ENCODE data around the gene TMEM179.
A peak's percentile ranks its signal among the peaks of the same experiment; 100 is the strongest.

TMEM179 gene

DNA sequence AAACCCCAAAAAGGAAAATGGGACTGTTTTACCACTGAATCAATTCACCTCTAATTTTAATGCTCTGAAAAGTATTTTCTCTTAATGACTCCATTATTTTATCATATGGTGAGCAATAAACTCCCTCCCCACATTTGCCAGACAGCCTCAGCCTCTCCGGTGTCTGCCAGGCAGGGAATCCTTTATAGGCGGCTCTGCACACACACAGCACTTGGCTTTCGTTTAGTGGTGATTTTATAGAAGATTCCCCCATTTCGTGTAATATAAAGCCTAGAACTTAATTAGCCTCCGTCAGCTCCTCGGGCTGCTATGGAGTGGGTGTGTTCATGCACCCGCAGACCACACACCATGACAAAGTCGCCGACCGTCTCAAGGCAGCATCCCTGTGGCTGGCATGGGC, 35.1 kb downstream of the TMEM179 start:
- DNase-seq (ENCODE audit: low read depth in 3 of 3), result no peak

GRCh38 chr14:104568620-104569019, 36.0 kb downstream of the TMEM179 start:
- DNase-seq (ENCODE audit: low read depth in 3 of 3), result no peak

DNA sequence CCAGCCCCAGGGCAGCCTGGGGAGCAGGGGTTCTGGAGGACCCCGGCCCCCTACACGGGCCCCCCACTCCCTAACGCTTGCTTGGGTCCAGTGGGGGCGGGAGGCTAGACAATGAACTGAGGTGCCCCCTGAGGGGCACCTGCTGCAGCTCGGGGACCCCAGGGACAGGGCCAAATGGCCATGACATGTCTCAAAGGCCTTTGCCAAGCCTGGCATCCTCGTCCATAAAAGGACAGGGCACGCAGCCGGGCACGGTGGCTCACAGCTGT, 36.7 kb downstream of the TMEM179 start:
- no peak for DNase-seq (ENCODE audit: low read depth in 3 of 3)

GRCh38 chr14:104567141-104567956, 37.2 kb downstream of the TMEM179 start:
- no peak for DNase-seq (ENCODE audit: low read depth in 3 of 3)

GRCh38 chr14:104564744-104565679, 39.6 kb downstream of the TMEM179 start:
- no peak for DNase-seq (ENCODE audit: low read depth in 3 of 3)

DNA sequence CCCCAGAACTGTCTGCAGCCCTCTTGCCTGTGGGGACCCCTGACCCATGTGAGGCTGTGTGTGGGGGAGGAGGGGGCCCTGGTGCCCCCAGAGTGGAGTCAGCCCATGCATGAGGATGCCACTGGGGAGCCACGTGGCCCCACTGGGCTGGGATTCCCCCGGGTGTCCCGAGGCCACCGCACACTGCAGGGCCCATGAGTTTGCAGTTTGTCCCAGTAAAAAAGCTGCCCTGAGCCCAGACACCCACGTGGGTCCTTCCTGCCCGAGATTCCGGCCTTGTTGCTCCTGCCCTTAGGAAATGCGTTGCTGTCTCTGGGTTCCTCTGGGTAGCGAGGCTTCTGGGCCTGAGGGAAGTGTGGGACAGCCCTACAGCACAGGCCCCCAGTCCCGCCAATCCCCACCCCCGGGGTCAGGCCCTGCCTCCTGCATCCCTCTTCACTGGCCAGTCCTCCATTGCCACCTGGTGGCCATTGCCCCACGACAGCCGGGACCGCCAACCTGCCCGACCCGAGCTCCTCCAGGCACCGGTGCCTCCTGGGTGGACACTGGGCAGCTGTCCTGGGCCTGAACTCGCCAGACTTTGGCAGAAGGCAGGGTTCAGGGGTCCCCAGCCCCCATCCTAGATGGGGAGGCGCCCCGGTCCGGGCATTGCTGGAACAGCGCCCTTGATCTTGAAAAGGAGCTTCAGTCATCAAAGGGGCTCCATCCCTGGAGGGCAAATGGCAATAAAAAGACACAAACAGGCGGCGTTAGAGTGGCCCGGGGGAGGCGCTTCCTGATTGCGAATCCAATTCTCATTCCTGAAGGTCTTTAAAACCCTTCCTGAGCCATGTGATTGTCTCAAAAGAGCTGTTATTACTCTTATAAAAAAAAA, 40.6 kb downstream of the TMEM179 start:
- peak; percentile 33 to 52 (median 40) for DNase-seq (ENCODE audit: low read depth in 3 of 3)

DNA sequence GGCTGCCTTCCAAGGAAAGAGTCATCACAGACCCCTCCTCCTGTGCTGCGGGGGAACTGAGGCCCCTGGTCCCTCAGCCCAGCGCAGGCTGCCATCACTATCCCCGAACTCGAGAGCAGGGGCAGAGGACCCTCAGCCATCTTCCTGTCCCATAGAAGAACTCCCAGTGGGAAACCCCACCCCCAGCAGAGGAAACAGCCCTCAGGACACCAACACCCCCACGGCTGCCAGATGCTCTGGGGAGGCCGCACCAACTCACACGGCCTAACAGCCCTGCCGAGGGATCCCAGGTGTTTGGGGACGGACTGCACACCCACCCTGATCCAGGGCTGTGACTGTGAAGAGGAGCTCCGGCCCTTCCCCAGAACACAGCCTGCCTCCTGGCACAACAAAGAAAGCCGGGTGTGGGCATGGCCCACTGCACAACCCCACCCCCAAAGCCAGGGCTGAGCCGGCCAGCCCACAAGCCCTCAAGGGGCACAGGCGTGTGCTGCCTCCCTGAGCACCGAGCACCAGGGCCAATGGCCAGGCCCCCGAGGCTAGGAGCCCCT, 41.3 kb downstream of the TMEM179 start:
- DNase-seq (ENCODE audit: low read depth in 3 of 3), result no peak

DNA sequence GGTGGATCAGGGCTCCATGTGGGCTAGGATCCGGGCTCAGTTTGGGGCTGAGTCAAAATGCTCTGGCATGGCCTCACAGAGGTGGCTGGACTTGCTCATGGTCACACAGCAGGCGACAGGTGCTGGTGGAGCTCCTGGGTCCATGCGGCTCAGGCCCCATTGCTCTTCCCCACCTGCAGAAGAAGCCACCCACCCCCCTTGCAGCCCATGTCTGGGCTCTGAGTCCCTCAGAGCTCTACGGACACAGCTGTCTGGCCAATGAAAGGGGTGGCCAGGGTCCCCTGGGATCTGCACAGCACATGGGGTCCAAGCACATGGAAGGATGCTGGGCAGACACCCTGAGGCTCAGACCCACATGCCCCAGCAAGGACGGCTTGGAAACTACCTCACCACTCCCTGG, 42.0 kb downstream of the TMEM179 start:
- DNase-seq (ENCODE audit: low read depth in 3 of 3), result no peak

DNA sequence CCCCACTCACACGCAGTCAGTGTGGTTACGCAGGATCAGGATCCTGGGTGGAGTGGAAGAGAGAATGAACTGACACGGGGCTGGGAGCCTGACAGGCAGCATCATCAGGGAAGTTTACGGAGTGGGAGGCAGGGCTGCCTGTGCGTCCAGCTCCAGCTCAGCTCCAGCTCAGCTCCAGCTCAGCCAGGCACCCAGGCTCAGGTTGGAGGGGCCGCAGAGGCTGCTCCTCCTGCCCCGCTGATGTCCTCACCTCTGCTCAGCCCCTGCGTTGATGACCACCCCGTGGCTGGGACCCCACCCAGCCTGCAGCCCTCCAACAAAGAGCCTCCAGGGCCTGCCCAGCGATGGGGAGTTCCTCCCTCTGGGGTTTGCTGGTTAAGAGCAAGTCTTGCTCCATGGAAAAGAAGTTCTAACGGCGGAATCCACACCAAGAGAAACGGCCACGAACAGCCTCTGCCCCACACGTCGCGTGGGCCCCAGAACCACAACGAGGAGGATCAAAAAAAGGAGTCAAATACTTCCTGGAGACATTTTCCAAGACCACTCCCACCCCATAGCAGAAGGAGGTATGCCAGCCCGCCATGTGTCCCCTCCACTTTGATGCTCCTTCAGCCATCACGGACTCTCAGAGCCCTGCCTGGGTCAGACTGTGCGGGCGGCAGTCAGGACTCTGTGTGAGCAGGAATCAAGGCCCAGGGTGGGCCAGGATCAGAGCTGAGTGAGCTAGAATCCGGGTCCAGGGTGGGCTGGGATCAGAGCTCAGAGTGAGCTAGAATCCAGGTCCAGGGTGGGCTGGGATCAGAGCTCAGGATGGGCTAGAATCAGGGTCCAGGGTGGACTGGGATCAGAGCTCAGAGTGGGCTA, 42.7 kb downstream of the TMEM179 start:
- DNase-seq (ENCODE audit: low read depth in 3 of 3), result no peak

- no peak for DNase-seq (ENCODE audit: low read depth in 3 of 3)
Observed at GRCh38 chr14:104561124-104561557, 43.4 kb downstream of the TMEM179 start.

DNA sequence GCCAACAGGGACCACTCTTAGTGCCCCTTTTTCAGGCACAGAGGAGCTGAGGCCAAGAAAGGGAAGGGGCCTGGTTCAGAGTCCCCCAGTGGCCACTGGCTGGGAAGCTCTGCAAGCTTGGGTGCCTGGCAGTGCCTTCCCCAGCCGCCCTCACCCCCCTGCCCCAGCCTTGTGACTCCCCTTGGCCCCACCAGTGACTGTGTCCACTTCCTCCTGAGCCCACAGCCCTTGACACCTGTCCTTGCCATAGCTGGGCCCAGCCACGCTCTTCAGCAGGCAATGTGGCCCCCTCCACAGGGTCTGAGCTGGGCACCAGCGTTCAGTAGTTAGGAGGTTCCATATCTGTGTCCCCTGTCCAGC, 44.0 kb downstream of the TMEM179 start:
- no peak for DNase-seq (ENCODE audit: low read depth in 3 of 3)

DNA sequence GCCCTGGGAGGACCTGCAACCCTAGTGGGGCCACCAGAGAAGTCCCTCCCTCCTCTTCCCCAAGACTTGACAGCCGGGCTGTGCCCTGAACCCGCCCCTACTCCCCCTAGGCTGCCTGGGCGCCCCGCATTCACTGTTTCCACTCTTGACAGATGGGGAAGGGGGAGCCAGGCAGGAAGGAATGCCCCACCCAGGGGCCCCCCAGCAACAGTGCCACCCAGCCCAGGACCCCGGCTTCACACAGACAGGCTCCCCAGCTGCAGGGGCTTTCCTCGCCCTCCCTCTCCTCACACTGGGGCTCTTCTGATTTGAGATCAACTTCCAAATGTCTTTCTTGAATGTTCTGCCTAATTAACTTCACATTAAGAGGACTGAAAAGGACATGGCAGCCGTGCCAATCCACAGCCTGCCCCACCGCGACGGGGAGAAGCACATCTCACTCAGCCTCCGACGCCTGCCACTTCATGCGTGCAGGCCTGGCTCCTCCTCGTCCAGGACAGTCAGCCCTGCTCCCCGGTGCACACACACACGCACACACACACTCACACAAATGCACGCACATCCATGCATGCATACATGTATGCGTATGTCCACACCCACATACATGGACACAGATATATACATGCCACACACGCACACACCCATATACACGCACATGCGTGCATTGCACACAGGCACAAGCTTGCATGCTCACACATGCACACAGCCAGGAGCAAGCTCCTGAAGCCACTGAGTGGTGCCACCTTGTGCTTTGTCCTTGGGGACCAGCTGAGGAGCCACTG, 44.6 kb downstream of the TMEM179 start:
- no peak for DNase-seq (ENCODE audit: low read depth in 3 of 3)

DNA sequence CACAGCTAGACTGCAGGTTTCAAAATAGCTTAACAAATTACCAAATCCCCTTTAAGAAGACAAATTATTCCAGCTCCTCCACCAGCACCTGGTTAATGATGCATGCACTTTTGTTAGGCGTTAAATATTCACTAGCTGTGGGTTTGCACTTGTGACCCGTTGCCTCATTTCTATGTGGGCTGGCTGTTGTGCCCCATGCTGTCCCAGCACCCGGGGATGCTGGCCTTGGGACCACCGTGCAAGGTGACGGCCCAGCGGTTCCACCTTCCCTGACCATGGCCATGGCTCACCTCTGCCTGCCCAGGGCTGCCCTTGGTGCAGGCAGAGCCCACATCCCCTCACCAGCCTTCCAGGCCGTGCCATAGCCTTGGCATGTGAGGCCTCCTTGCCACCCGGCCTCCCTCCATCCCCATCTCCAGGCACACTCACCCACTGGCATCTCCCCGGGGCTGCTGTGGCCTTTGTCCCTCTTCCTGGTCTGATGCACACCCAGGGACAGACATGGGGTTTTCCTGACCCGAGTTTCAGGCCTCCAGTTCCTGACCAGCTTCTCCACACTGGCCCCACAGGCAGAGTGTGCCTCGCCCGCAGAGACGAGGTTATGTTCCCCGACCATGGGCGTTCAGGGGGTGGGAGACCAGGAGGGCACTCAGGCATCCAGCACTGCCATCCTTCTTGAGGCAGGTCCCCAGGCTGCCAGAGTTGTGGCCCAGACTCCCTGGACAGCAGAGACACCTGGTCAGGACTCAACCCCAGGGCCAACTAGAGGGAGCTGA, 45.4 kb downstream of the TMEM179 start:
- DNase-seq (ENCODE audit: low read depth in 3 of 3), result no peak

DNA sequence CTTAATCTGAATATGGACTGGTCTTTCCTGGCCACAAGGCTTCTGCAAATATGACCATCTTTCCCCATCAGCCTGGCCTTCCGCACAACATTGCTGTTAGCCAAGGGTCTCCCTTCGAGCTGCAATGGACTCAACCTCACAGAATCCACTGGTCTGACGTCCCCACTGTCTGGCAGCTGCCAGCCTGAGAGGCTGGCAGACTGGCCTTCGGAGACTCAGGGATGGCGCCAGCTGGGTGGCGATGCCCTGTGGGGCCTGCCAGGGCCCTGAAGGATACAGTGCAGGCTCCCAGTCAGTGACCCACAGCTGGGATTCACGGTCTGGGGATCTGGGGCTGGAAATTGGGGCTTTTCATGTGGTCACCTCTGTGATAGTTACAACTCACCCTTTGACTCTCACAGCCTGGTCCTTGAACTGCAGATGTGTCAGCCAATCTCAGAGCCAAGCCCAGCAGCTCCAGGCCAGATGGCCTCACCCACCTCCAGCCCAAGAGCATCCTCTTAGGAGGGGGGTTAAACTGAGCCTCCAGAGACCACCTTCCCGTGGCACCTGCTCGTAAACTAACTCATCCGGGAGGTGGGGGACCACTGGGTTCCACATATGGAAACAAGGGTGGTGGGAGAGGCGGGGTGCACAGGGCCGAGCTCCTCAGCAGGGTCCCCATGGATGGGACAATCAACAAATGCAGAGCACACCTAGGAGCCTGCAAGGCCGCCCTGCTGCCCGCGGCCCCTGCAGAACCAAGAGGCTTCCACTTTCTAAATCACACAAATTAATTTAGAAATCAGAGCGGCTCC, 46.1 kb downstream of the TMEM179 start:
- no peak for DNase-seq (ENCODE audit: low read depth in 3 of 3)

GRCh38 chr14:104557766-104558165, 46.8 kb downstream of the TMEM179 start:
- no peak for DNase-seq (ENCODE audit: low read depth in 3 of 3)

DNA sequence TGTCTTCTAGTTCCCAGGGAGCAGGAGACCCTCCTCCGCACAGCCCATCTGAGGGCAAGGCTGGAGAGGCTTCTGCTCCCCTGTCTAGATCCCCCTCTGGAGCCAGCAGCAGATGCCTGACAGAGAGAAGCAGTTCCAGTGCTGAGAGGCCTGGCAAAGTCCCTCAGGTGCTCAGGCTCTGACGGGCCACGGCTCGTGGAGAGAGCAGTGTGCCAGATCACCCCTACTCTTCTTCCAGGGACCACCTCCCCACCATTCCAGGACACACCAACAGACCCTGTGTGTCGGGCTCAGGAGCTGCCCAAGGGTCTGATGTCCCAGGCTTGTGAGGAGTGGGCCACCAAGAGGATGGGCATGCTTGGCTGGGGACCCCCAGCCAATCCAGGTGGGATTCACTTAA, 47.5 kb downstream of the TMEM179 start:
- no peak for DNase-seq (ENCODE audit: low read depth in 3 of 3)

GRCh38 chr14:104556256-104557021, 48.1 kb downstream of the TMEM179 start:
- no peak for DNase-seq (ENCODE audit: low read depth in 3 of 3)
